ENCODE measurements around the gene CELA2B.
"Not testable (repeated sequence)": the region's sequence is repeated elsewhere in the genome, so short reads cannot be mapped to it uniquely, and the experiment has no call there.

CELA2B gene

GRCh38 chr1:15504436-15504835, 28.5 kb downstream of the CELA2B start:
- no peak for DNase-seq

DNA sequence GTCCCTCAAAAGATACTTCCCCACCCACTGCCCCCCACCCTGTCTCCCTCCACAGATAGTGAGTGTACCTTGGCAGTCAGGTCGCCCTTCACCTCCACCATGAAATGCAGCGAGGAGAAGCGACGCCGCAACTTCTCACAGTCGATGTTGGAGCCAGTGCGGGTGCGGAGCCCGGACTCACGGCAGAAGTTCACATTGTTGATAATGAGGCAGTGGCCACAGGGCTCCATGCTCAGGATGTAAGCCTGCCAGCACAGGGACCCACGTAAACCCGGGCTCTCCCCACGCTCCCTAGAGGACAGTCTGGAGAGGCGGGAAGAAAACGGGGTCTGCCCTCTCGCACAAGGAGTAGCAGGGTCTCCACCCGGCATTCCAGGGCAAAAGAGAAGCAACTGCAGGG, 30.9 kb downstream of the CELA2B start:
- no peak for DNase-seq

DNA sequence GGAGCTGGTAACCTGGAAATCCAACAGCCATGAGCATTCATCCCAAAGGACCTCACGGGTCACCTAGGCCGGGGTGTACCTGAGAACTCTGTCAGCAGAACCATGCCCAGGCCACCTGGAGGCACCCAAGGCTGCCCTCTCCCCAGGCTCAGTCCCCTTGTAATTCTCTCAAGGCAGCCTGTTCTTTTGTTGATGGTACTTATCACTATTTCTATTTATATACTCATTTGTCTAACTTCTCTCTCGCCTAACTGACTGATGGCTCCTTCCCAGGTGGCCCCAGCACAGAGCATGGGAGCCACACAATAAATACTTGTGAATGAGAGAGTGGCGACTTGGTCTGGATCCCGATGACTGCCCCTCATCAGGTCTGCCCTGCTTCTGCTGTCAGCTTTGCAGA, 31.4 kb downstream of the CELA2B start:
- DNase-seq: no peak

DNA sequence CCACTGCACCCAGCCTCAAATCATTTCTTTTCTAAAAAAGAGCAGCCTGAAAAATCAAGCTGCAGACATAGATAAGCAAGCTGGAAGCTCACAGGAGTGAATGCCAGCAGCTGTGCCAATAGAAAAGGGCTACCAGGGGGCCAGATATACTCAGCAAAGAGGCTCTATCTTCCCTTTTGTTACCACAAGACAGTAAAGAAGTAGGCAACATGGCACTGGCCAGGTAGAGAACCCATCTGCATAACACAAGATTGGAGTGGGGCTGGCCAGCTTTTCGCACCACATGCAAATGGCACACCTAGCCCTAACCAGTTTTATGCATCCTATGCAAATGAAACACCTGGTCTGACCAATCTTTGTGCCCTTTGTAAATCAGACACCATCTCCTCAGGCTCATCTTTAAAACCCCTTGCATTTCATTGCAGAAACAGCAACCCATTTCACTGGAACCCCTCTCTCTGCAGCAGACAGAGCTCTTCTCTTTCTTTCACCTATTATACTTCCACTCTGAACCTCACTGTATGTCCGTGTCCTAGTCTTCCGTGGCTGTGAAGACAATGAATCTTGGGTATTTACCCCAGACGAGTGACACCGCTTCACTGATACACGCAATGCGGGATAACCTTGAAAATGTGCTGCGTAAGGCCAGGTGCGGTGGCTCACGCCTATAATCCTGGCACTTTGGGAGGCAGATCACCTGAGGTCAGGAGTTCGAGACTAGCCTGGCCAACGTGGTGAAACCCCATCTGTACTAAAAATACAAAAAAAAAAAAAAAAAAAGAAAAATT, 33.0 kb downstream of the CELA2B start:
- no peak for DNase-seq

- no peak for DNase-seq
Measured at GRCh38 chr1:15509586-15509985, 33.7 kb downstream of the CELA2B start.

- DNase-seq: no peak
Measured at GRCh38 chr1:15510611-15511405, 34.9 kb downstream of the CELA2B start.

- no peak for DNase-seq
Measured at GRCh38 chr1:15513192-15513591, 37.3 kb downstream of the CELA2B start.

DNA sequence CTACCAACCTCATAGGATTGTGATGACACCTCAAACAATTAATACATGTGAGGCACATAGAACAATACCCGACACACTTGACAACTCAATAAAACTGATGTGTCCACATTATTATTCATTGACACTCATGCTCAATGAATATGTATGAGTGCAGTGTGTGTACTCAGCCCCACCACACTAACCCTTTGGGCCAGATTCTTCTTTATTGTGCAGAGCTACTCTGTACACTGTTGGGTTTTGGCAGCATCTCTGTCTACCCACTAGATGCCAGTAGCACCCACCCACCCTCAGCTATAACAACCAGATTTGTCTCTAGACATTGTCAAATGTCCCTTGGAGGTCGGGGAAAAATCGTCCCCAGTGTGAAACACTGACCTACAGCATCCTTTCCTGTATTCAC, 38.0 kb downstream of the CELA2B start:
- DNase-seq: no peak

DNA sequence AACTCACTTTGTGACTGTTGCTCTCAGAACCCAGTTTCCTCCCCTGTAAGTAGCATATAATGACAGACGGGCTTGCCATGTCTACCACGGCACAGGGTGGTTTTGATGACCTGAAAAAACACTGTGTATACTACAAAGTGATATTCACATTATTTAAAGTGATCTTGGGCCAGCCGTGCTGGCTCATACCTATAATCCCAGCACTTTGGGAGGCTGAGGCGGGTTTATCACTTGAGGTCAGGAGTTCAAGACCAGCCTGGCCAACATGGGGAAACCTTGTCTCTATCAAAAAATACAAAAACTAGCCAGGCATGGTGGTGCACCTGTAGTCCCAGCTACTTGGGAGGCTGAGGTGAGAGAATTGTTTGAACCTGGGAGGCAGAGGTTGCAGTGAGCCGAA, 38.7 kb downstream of the CELA2B start:
- DNase-seq: not testable (repeated sequence)

- no peak for DNase-seq
Measured at GRCh38 chr1:15515022-15515663, 39.2 kb downstream of the CELA2B start.

- DNase-seq: no peak
Measured at GRCh38 chr1:15519625-15520024, 43.7 kb downstream of the CELA2B start.

DNA sequence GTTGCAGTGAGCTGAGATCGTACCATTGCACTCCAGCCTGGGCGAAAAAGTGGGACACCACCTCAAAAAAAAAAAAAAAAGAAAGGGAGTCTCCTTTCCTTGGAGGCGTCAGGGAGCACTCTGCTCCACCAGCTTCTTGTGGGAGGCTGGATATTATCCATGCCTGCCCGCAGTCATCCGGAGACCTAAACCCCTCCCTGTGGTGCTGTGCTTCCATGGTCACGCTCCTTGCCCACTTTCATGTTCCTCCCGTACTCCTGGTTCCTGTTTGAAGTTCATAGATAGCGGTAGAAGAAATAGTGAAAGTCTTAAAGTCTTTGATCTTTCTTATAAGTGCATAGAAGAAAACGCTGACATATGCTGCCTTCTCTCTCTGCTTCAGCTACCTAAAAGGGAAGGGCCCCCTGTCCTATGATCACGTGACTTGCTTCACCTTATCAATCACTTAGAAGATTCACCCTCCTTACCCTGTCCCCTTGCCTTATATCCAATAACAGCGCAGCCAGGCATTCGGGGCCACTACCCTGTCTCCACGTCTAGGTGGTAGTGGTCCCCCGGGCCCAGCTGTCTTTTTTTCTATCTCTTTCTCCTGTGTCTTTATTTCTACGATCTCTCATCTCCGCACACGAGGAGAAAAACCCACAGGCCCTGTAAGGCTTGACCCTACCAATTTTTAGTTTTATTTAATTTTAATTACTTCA, 45.5 kb downstream of the CELA2B start:
- not testable (repeated sequence) for DNase-seq

- DNase-seq: no peak
Measured at GRCh38 chr1:15522551-15522950, 46.6 kb downstream of the CELA2B start.

DNA sequence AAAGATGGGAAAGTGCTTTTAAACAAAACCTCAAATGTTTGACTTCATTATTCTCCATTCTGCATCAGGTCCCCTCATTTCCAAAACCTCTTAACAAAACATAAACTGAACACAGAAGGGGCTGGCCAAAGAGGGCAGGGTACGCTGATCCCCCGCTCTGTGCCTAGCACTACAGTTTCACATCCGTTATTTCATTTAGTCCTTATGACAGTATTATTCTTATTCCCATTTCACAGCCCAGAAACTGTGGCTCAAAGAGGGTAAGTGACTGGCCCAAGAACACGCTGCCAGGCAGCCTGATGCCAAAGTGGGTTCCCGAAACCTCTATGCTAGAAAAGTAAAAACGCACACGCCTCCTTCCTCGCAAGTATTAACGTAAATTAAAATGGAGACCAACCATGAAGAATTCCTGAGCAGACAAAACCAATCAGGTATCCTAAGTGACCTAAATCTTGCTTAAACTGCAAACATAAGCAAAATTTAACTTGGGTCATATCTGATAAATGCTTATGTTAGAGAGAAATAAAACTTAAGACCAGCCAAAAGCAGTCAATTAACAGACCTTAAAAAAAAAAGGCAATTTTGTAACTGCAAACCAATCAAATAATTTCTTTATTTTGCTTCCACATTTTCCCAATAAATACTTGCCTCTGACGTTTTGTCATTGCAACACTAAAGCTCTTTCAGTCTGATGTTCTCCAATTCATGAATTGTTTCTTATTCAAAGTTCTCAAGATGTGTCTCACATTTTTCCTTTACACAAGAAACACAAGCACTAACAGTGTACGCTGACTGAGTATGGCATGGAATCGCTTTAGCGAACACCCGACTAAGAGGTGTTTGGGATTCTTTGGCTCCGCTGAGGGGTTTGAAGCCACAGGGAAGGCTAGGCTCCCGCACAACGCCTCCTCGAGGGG, 47.5 kb downstream of the CELA2B start:
- DNase-seq: no peak

DNA sequence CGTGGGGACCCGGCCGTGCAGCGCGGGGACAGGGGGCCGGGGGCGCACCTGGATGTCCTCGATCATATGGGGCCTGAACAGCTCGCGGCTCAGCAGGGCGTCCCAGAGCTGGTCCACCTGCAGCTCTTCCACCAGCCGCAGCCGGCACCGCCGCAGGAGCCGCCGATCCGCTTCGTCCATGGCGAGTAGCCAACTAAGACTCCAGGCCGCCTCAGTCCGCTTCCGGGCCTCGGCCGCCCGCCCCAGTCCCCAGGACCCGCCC, 48.0 kb downstream of the CELA2B start, which contains the start of gene CASP9:
CASP9 (minus strand) TSS at position 195 of the 262 bp plus-strand sequence; CDS start at position 180, 15 bp downstream.
- no peak for DNase-seq

DNA sequence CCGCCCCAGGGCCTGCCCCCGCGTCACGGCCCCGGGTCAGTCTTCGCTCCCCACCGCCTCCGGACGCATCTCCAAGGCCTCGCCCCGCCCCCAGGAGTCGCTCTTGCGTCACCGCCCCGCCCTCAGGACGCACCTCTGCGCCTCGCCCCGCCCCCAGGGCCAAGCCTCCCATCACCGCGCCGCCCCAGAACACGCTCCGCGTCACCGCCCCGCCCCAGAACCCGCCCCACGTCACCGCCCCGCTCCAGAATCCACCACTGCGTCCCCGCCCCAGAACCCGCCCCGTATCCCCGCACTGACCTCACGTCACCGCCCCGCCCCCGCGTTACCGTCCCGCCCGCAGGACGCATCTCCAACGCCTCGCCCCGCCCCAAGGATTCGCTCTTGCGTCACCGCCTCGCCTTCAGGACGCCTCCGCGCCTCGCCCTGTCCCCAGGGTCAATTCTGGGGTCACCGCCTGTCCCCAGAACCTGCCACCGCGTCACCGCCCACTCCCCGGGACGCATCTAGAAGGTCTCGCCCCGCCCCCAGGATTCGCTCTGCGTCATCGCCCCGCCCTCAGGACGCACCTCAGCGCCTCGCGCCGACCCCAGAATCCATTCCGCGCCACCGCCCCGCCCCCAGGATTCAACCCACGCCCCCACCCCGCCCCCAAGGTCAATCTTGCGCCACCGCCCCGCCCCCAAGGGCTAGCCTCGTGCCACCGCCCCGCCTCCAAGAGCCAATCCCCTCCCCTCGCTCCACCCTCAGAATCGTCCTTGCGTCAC, 48.6 kb downstream of the CELA2B start:
- peak; percentile 100 for DNase-seq

DNA sequence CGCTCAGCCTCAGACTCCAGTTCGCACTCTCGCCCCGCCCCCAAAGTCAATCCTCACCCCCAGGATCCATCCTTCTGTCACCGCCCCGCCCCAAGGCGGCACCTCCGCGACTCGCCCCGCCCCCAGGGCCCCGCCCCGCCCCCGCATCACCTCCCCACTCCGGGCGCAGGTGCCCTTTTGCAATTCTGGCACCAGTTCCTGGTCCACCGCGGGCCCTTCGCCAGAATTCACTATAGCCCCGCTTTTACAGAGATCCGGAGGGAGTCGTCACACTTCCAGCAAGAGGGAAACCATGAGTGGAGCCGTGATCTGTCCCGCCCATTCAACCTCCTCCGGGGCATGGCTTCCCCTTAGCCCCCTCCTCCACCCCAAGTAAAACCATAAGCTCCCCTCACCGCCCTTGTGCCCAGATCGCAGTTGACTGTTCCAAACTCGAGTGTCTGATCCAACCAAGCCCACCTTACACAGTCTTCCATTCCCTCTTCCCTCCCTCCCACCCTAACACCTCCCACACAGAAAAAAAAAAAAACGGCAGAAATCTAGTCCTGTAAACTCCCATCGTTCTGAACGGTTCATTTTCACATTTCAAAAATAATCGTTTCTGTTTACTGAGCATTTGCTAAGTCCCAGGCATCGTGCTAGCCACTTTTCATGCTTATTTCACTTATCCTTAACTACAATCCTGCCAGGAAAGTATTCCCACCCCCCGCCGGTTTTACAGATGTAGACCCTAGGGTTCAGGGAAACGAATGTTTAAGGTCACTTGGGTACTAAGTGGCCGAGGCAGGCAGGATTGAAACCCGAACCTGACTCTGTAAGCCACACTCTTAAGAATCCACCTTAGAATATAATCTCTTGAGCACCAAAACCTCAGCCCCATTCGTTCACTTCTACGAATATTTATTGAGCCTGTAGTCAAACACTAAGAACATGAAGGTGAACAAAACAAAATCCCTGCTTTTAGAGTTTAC, 49.4 kb downstream of the CELA2B start:
- peak; percentile 30 for DNase-seq

DNA sequence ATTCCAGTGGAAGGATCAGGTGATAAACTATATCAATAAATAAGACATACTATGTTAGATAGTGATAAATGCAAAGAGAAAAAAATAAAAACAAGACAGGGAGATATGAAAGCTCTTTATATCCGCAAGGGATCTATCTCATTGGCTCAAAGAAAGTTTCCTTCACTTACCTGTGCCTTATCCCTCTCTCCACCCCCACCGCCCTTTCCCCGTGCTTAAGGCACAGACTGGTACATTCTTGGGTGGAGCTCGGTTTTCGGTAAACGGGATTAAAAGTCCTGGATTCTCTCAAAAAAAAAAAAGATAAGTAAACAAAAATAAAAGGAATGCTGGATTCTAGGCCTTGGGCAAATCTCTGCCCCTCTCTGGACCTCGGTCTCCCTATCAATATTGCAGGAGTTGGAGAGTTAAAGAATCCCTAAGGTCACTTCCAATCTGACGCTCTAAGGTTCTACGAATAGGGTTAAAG, 50.2 kb downstream of the CELA2B start:
- peak; percentile 31 for DNase-seq

DNA sequence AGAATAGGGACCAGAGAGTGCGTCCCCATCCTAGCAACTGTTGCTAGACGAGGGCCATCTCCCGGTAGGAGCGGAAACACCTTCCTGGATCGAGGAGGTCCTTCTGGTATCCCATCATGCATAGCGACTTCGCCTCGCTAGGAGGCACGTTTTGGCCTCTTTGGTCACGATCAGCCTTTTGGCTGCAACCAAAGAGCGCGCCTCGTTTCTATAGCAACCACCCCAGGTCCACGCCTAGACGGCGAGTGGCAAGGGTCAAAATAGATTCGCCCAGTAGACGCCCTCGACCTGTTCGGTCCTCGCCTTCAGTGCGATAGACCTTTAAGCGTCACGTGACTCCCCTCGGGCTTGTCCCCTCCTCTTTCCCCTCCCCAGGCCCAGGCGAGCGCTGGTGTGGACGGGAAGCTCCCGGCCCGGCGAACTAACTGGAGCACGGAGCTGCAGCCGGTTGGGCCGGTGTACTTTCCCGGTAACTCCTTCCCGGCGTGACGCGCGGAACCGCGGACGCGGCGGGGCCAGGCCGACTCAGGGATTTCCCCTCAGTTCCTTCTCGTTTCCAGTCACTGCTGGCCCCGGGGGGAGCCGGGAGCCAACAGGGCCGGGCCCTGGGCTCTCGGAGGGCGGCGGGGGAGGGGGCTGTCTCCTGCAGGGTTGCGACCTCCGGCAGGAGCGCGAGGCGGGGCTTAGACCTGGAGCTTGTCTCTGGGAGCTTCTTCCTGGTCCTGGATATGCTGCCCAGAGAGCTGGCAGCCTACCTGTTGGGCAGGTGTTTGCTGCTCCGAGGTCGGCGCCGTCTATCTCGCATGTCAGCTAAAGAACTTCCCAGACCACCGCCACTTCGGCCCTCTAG, 50.8 kb downstream of the CELA2B start, which contains the start of gene DNAJC16:
DNAJC16 (plus strand) TSS at position 359 of the 850 bp plus-strand sequence. CDS start 2,258 bp downstream, outside the sequence.
- DNase-seq: peak; percentile 97
